ENCODE data around the gene FMNL3.
"Not testable (repeated sequence)": the region's sequence is repeated elsewhere in the genome, so short reads cannot be mapped to it uniquely, and the experiment has no call there.

FMNL3 gene

GRCh38 chr12:49707128-49707811, at the start of gene FMNL3:
FMNL3 (minus strand) TSS chr12:49707405; CDS start chr12:49707180, 225 bp downstream.
- DNase-seq, result peak; percentile 71

GRCh38 chr12:49750996-49751393, 43.8 kb upstream of the FMNL3 start:
- DNase-seq, result no peak

- no peak for DNase-seq
Observed at GRCh38 chr12:49750027-49750995, 43.1 kb upstream of the FMNL3 start.

DNA sequence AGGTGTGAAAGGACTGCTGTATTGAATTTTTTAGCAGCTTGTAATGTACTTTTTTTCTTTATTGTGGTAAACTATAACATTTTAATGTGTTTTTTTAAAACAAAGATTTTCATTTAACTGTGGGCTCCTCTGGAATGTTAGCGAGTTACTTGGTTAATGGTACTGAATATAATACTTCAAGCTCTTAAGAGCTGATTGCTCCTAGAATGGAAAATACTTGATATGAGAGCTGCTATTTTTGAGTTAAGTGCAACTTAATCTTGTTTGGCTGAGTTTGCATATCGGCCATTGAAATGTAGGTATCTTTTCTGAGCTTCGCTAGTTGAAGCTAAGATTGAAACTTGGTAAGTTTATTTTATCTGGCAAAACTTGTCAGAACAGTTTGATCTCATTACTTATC, 41.6 kb upstream of the FMNL3 start:
- DNase-seq, result no peak

DNA sequence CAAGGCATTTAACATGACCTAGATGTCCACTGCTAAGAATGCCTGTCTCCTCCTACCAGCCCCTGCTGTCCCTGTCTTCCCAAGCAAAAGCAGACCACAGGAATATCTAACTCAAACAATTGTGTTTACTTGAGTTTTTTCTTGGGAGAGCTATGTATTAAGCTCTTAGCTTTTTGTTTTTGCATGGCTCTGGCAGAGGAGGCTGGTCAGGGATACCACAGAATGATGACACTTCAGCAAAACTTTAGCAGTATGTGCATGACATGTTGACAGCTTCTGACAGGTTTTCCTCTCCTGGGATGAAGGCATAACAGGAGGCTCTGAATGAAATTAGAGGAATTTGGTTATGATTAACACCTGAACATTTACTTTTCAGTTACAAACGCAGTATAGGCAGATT, 41.1 kb upstream of the FMNL3 start:
- DNase-seq, result no peak

- no peak for DNase-seq
Observed at GRCh38 chr12:49744363-49744885, 37.2 kb upstream of the FMNL3 start.

- DNase-seq, result peak; percentile 26
Observed at GRCh38 chr12:49741882-49742620, 34.8 kb upstream of the FMNL3 start.

DNA sequence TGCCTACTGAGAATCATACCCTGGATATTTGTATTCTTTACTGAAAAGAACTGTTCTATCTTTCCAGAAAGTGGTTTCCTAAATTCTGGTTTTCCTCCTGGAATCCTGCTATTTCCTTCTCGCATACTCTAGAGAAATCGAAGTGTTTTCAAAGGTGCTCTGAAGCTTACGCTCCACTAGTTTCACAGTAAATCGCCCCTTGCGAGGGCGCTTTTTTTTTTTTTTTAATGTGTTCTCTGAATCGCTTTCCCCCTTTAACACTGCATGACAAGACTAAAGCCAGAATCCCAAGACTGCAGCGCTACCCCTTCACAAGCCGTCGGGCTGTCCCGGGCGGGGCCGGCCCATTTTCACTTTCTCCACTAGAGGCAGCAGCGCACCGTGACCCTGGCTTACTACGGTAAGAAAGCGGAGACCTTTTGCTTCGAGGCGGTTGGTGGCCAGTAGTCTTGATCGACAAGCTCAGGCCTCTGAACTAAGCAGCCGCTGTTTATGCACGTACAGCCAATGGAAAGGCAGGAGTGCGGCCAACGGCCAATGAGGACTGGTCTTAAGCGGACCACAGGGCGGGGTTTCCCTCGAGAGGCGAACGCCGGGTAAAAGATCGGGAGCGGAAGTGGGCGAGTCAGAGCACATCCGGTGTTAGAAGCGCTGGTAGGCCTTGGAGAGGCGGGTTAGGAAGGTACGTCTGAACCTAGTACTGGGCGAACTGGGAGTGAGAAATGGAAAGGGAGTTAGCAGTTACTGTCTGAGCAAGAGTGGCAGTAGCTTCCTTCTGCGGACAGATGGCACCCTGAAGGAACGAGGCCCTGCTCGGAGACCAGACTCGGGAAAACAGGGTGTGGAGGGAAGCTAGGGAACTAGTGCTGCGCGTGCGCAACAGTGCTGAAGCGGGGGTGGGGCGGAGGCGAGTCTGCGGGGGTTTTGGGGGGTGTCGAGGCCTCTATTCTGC, 34.0 kb upstream of the FMNL3 start, which contains the start of gene TMBIM6:
TSS of gene TMBIM6 (plus strand) at position 628 of the 952 bp plus-strand sequence. CDS start 10,937 bp downstream, outside the sequence.
- peak; percentile 95 for DNase-seq

GRCh38 chr12:49740277-49740676, 33.1 kb upstream of the FMNL3 start:
- not testable (repeated sequence) for DNase-seq

- not testable (repeated sequence) for DNase-seq
Observed at GRCh38 chr12:49738721-49739120, 31.5 kb upstream of the FMNL3 start.

DNA sequence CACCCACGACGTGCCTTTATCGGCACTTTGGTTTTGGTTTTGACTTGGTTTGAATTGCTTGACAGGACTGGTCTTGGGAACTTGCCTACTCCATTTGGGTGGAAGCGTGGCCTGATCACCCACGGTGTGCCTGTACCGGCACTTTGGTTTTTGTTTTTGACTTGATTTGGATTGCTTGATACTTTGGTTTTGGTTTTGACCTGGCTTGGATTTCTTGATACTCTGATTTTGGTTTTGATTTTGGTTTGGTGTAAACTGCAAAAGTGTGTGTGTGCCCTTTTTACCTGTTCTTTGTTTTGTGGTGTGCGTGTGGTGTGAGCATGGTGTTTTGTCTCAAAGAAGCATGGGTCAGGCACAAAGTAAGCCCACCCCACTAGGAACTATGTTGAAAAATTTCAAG, 27.7 kb upstream of the FMNL3 start:
- not testable (repeated sequence) for DNase-seq

DNA sequence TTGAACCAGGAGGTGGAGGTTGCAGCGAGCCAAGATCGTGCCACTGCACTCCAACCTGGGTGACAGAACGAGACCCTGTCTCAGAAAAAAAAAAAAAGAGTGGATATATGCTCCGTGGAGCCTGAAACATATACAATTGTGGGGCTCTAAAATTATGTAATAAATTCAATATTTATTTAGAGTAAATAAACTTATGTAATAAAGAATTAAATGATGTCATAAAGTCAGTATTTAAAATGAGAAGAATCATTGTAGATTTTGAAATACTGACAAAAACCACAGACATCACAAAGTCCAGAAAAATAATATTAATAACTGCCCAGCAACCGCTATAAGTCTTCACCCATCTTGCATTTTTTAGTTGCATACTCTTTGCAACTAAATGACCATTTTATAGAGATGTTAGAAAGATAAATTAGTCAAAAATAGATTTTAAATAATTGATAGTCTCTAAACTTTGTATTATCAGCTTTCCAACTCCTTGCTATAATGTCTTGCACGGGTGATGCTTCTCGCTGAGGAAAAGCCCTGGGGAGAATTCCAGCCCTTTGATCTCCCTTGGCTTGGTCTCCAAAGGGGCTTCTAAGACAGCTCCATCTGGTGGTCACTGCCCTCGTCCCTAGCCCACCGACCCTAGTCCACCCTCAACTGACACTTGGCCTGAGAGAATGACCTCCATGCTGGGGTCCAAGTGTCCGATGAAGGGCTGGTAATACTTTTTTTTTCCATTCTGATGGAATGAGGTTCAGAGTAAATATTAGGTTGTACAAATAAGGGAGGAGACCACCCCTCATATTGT, 26.2 kb upstream of the FMNL3 start:
- no peak for DNase-seq

GRCh38 chr12:49730568-49731101, 23.4 kb upstream of the FMNL3 start:
- DNase-seq, result no peak

- DNase-seq, result no peak
Observed at GRCh38 chr12:49730050-49730449, 22.8 kb upstream of the FMNL3 start.

GRCh38 chr12:49728446-49728845, 21.2 kb upstream of the FMNL3 start:
- no peak for DNase-seq

GRCh38 chr12:49721355-49721754, 14.2 kb upstream of the FMNL3 start:
- not testable (repeated sequence) for DNase-seq

DNA sequence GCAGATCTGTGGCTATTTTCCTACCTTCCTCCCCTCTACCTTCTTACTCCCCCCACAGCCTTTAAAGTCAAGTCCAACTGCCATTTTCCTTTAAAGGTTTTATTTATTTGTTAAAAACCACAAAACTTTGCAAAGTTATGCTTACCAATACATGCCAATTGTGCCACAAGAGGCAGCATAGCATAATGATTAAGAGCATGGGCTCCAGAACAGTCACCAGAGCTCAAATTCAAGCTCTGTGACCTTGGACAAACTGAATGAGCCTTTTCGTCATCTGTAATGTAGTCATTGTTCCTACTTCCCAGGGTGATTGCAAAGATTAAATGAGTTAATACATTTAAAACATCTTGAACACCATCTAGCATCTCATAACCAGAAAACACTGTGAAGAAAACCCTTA, 13.0 kb upstream of the FMNL3 start:
- no peak for DNase-seq

DNA sequence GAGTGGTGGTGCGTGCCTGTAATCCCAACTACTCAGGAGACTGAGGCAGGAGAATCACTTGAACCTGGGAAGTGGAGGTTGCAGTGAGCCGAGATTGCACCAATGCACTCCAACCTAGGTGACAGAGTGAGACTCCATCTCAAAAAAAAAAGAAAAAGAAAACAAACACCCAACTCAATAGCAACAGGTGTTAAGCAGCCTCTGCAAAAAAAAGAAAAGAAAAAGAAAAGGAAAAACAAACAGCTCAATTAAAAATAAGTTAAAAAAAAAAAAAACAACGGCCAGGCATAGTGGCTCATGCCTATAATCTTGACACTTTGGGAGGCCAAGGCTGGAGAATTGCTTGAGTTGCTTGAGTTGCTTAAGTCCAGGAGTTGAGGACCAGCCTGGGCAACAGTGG, 10.6 kb upstream of the FMNL3 start:
- not testable (repeated sequence) for DNase-seq

DNA sequence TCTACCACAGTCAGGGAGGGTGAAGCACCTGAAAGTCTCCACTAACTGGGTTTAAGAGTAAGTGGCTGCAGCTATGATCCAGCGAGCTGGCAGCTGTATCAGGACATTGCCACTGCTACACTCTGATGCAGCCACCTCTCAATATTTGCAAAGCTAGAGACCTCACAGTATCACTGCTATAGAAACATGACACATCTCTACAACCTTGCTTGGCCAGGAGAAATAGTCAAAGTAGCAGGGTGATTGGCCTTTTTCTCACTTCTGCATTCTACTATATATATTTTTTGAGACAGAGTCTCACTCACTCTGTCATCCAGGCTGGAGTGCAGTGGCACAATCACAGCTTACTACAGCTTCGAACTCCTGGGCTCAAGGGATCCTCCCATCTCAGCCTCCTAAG, 9.3 kb upstream of the FMNL3 start:
- no peak for DNase-seq

DNA sequence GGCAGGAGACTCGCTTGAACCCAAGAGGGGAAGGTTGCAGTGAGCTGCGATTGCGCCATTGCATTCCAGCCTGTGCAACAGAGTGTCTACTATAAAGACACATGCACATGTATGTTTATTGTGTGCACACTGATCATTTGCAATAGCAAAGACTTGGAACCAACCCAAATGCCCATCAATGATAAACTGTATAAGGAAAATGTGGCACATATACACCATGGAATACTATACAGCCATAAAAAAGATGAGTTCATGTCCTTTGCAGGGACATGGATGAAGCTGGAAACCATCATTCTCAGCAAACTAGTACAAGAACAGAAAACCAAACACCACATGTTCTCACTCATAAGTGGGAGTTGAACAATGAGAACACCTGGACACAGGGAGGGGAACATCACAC, 6.7 kb upstream of the FMNL3 start:
- DNase-seq, result not testable (repeated sequence)

All from NCI-H1105 (cell line).